Measurements from ENCODE around the gene GRAMD2A. TPM values are rescaled to one million over a fixed set of nuclear protein-coding genes. Genes with fewer than 3 reads are reported as not detected.

The GRAMD2A gene
- total RNA-seq, 1 donor from 2014 or later, result 3.1 TPM

DNA sequence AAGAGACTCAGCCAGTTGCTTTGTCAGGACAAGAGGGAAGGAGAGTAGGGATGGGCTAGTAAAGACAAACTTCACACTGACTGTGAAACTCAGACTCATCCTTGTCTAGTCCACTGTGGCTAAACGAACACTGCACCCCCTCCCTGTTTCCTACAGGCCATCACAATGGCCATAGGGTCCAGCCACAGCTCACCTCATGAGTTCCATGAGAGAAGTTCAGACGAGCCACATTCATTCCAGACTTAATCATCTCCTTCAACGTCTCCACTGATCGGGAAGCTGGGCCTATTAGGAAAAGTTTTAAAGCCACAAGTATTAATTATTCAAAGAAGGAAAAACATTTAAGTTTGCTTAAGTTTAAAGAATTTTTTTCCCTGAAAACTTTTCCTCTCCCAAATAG lies 19.6 kb upstream of the GRAMD2A start:
- DNase-seq (ENCODE audit: low spot score), result no peak

DNA sequence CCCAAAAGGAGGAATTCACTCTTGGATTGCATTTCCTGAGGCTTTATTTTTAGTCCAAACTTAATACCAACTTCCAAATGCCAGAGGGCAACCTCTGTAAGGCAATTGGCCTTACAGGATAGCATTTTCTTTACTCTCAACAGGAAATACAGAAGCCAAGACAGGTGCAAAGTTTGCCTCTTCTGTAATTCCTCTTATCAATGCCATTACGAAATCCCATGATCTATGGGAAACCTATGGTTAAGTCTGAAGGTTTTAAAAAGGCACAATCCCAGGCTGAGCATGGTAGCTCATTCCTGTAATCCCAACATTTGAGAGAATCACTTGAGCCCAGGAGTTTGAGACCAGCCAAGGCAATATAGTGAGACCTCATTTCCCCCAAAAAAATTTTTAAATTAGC lies 18.5 kb upstream of the GRAMD2A start:
- no peak for DNase-seq (ENCODE audit: low spot score)

DNA sequence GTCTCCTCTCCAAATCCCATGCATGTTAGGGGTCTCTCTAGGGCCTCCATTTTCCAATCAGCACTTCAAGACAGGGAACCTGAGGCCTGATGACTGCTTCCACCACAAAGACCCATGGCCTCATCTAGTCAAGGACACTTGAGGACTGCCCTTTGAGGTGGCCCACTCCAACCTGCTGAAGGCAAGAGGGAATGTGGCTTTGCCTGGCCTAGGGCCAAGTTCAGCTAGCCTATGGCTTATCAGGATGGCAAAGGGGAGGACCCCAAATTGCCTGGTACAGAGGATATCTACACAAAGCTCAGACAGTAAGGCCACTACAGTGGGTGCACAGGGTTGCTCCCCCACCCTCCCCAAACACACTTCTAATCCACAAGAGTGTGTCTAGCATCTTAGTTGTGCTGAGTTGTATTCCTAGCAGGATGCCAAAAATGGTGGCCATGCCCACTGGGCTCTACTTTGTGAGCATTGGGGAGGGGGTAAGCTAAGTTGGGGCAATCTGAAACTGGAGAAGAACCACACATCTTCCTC lies 10.0 kb upstream of the GRAMD2A start:
- DNase-seq (ENCODE audit: low spot score), result no peak

DNA sequence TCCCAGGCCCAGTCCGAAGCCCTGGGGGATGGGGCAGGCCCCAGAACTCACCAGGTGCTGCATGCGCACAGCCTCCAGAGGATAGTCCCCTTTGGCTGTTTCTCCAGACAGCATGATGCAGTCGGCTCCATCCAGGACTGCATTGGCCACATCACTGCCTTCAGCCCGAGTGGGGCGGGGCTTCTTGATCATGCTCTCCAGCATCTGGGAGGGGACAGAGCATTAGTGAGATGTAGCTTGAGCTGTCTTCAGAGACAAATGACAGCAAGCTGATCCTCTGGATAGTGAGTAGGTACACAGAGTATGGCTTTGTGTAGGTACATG lies 9.1 kb upstream of the GRAMD2A start:
- no peak for DNase-seq (ENCODE audit: low spot score)

DNA sequence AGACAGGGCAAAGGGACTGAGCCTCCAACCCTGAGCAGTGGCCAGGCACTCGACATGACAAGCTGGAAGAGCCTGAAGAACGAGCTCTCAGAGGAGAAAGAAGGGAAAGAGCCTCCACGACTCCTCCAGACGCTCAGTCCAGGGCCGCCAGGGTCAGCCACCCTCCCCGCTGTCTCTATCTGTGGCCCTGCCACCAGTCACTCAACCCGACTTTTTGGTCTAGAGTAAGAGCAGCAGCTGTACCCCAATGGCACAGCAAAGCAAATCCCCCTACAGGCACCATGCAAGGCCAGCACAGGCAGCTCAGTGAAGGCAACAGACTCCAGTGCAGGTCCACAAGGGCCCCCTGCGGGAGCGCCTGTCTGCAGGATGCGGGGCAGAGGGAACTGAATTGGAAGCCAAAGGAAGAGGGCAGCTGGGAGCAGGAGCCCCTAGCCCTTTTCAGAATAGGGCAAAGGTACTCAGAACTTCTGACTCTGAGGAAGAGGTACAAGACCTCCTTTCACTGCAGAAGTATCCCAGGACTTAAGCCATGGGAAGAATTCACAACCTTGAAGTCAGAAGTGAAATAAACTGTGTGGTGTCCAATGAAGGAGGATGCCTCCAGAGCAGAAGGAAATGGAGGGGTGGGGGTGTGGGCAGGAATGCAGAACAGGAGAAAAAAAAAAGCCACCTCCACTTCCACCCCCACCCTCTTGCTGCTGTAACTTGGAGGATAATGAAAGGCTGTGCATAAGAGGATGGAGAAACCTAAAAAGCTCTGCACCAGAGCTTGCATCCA lies 8.5 kb upstream of the GRAMD2A start:
- no peak for DNase-seq (ENCODE audit: low spot score)

DNA sequence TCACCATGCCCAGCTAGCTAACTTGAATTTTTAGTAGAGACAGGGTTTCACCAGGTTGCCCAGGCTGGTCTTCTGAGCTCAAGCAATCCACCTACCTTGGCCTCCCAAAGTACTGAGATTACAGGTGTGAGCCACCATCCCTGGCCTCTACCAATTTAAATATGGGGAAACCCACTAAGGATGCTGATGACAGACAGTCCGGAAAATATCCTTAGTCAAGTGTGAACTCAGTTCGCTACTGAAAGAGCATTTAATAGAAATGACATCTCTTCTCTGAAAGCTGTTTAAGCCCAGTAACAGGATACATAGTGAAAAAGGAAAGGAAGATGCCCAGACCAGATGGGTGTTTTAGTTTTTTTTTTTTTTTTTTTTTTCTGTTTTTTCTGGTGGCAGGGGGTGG lies 7.7 kb upstream of the GRAMD2A start:
- no peak for DNase-seq (ENCODE audit: low spot score)

DNA sequence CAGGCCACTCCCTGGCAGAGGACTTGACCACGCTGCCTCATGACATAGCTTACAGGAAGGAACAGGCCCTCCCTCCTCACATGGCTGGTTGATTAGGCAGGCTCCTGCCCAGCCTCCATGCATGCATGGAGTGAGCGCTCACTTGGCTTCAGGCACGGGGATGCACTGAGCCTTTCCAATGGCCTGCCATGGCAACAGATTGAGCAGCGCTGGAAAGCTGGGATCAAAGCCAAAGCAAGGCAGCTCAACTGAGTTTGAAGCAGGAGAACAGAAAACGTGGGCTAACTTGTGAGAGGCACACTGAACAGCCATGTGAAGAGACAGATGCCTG lies 5.9 kb upstream of the GRAMD2A start:
- DNase-seq (ENCODE audit: low spot score), result peak; percentile 84

DNA sequence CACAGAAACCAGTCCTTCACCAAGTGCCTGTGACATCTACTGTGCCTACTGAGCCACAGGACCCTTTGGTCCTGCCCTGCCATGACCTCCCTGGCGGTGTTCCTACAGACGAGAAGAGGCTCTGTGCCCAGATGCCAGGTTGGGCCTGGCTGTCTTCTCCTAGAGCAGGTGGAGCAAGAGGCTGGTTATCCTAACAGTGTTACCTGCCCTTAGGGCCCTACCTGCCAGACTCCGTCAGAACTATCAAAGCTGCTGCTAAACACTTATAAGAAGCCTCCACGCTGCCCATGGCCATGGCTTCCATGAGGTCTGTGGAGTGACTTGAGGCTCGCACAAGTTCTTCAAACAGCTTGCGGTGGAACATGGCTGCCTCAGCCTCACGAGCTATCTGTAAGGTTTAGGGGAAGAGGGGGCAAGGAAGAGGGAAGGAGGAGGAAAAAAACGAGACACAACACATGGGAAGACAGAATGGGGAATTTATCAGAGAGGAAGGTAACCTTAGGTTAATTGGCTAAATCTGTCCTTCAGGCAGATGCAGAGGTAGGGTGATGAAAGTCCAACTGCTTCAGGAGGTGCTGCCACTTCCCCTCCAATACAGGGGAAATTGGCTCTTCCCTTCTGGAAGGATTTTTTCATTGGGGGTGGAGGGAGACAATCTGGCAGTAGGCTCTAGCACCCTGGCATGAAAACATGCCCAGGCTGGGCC lies 5.4 kb upstream of the GRAMD2A start:
- no peak for DNase-seq (ENCODE audit: low spot score)

DNA sequence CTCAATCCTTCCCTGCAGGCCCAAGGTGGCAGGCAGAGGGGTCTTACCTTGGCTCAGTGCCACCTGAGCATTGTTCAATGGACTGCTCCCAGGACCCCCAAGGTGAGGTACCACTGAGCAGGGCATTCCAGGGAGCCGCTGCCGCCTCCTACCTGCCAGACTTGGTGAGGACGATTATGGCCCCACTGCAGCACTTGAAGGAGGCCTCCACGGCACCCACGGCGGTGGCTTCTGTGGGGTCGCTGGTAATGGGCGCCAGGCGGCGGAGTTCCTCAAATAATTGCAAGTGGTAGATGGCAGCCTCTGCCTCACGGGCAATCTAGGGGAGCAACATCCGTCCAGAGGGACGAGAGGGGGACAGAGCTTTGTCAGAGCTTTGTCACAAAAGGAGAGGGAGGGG lies 4.7 kb upstream of the GRAMD2A start:
- DNase-seq (ENCODE audit: low spot score), result no peak

DNA sequence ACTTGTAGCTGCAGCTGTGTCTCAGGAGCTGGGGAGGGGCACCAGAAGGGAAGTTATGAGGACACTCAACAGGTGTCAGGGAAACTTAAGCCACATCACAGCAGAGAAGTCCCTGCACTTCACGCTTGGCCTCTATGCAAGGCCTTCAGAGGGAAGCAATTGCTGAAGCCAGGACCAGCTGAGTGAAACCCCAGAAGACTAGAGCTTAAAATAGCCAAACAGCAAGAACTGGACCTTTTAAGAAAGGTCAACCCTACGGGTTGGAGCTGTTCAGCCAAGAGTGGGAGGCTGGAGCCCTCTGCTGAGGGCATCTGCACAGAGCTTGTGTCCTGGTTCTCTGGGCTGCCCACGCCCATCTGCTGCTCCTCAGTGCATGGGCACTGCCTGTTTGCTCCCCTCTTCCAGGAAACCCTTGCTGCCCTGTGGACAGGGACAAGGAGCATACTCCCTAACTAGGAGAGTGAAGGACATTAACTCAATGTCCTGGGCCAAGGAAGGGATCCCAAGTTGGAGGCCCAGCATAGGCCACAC lies 3.9 kb upstream of the GRAMD2A start:
- no peak for DNase-seq (ENCODE audit: low spot score)

DNA sequence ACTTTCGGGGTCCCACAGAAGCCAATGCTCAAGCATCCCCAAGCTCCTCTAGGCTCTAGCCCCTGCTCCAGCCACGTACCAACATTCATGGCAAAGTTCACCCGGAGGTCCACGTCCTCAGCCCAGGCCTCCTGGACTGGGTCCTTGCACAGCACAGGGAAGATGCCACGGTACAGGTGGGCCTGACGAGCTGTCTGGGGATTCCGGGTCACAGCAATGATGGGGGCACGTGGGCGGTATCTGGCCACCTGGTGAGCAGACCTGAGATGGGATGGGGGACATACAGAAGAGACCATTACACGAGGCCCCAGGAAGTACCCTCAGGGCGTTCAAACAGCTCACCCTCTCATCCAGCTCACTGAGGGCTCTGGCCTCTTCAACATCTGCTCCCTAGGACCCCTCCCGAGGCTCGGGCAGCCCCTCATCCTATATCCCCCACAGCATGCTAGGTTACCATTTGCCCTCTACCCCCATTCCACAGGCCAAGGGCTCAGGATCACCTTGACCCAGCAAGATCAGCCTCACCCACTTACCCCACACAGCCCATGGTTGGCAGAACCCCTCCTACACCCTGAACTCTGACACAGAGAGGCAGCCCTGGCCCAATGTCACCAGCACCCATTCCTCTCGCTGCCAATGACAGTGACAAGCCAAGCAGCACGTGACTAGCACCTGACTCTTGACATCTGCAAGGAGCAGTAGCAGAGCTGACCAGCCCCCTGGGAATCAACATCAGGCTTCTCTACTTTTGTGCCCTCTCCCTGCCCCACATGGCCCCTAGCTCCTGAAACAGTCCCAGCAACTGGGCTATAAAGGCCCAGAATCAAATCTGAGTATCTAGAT lies 3.0 kb upstream of the GRAMD2A start:
- no peak for DNase-seq (ENCODE audit: low spot score)

DNA sequence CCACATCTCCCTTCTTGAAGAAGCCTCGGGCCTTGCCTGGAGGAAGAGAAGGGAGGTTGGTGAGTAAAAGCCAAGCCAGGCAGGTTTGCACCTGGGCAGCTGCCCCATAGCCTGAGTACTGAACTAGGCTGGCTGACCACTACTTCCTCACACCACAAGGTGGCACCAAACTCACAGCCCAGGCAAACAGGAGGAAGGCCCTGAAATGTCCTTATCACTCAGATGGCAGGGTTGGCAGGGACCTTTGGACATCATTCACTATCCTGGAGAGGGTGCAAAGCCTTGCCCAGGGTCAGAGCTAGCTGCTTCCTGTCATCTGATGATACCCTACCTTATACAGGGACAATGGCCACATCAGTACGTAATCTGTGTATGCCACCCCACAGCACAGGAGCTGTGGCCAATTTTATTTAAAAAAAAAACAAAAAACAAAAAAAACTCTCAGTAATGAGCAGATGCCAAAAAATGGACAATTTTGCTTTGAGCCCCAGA lies 2.2 kb upstream of the GRAMD2A start:
- peak; percentile 85 for DNase-seq (ENCODE audit: low spot score)

DNA sequence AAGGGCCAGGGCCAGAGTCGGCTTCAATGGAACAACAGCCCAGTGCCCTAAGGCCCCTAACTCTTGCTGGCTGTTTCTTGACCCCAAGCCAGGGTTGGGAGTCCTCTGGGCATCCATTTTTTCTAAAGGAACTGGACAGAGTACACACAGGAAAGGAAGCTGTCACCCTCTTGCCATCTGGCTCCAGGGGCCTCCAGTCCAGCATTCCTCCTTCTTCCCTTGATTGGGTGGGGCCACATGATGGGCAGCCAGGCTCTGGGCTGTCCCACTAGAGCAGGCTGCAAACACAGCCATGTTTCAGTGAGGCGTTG lies 1.6 kb upstream of the GRAMD2A start:
- no peak for DNase-seq (ENCODE audit: low spot score)

DNA sequence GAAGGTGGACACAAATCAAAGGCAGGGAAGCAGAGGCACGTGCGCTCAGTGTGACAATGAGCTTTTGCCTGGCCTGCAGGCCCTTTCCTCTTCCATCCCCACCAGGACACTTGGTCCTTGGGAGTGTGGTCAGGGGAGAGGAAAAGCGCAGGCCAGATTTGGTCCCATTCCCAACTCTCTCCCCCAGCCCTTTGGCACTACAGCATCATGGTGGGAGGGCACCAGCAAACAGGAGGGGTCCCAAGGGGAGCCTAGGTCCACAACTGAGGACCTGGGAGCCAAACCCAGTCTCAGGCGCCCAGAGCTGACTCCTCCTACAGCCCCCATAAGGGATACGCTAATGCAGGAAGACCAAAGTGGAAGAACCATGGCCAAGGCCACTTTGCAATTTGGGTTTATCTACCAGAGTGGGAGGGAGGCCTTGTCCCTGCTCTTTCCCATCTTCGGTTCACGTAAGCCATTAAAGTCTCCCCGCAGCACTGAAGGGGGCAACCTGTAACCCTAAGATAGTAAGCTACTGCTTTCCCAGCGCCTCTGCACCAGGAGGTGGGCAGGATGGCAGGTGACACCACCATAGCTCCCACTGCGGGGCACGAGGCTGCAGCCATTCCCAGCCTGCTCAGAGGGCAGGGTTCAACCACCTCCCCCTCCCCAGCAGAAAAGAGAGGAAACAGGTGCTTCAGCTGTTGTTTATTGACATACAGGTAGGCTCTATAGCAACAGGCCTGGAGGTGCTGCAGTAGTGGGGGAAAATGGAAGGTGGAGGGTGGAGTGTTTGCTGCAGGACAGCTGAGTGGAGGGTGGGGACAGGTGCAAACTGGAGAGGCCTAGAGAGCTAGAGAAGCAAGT lies 993 bp upstream of the GRAMD2A start:
- DNase-seq (ENCODE audit: low spot score), result no peak

DNA sequence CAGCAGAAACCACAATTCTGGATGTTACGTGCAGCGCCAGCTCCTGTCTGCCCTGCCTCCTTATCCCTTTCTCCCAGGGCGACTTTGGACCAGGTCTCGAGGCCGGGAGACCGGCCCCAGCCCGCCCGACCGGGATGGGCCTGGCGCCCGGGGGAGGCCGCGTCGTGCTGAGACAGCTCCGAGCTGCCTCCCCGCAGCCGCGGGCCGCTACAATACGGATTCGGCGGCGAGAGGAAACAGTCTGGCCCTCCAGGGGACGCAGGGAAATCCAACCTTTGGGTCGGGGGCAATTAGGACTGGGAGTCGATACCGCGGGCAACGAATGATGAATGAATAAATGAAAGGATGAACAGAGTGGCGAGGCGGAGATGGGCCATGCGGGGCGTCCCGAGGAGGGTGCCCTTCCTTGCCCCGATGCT lies 537 bp downstream of the GRAMD2A start:
- DNase-seq (ENCODE audit: low spot score), result no peak

DNA sequence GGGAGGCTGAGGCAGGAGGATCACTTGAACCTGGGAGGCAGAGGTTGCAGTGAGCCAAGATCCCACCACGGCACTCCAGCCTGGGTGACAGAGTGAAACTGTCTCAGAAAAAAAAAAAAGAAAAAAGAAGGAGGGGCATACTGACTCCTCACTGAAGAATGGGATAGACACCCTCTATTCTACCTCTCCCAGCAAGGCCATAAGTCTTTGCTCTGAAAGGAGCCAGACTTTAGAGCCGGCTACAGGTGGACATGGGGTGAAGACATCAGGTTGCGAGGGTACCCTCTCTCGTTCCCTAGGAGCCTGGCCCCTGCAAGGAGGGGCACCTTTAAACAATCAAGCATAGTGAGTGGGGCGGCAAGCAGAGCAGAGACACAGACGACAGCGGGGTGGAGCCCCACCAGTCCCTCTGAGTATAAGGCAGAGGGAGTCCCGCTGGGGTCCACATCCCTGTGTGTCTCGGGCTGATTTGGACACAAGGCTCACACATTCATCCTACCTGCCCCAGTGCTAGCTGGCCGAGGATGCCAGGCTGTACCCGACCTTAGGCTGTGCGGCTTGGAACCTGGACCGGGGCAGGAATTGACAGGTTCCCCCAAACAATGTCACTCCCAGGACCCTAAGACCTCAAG lies 1.1 kb downstream of the GRAMD2A start:
- no peak for DNase-seq (ENCODE audit: low spot score)

DNA sequence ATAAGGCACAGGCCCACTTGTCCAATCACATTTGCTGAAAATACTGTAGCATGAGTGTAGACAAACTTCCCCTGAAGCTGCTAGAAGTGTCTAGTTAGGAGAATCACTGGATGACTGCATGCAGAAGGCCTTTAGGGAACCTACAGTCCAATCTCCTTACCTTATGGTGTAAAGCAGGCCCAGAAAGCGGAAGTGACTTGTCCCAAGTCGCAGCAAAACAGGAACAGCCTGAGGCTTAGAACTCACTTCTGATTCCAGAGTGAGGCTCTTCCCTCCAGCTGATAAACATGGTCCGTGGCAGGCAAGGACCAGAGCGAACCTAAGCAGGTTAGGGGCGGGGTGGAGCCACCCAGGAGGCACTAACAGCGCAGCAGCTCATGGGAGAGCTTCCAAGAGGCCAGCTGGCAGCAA lies 2.5 kb downstream of the GRAMD2A start:
- DNase-seq (ENCODE audit: low spot score), result no peak

DNA sequence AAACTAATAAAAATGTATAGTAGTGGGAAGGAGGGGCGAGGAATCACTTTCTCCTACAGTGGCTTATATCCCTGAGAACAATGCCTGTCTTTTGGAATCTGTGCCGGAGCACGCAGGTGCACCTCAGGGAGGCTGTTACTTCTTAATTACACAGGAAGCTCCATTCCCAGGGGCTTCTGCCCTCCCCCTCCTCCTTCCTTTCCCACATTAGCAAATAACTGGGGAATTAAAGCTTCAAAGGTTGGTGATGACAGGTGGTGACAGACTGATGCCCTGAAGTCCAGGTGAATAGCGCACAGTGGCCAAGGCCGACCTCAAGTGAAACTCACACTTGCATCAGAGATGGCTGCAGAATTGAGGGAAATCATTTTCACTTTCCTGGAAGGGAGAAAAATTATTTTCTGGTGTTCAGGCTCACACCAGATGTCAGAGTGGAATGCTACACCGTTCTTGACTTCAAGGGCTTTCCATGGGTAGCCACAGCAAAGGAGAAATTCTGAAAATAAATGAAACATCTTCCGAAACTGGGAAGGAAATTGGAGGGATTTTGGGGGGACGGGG lies 3.7 kb downstream of the GRAMD2A start:
- no peak for DNase-seq (ENCODE audit: low spot score)

DNA sequence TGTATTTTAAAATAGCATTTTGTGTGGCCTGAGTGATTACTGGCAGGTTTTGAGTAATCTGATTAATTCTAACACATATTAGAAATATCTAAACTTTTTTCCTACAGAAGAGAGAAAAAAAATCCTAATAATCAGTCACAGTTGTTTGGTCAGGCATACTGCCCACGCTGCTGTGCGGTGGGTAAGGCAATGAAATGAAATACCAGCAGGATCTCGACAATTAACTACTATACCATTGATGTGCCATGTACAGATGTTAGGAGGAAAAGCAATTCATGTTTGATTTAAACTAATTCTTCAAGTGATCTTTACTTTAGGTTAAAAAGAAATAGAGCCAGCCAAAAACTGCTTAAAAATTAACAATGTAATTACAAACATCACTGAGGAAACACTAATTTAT lies 5.2 kb downstream of the GRAMD2A start:
- no peak for DNase-seq (ENCODE audit: low spot score)

DNA sequence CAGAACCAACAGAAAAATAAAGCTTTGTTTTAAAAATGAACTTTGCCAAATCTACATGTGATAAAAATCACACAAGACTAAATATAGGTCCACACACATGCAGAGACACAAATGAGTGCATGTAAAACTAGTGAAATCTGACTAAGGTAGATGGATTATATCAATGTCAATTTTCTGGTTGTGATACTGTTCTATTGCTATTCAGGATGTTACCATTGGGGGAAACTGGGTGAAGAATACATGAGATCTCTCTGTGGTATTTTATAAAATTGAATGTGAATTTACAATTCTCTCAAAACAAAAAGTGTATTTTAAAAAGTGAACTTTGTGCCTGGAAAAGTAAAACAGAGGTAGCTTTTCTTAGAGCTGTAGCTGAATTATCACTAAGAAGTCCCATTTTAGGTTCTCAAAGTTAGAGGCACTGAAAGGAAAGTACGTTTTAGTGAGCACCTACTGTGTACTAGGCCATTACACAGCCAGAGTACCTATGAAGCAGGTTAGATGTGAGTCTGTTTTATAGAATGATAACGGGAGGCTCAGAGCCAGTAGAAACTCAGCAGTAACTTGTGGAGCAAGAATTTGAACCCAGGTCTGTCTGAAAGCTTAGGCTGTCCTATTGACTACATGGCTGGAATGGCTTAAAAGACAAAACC lies 8.2 kb downstream of the GRAMD2A start:
- no peak for DNase-seq (ENCODE audit: low spot score)

All from ureter (tissue), 1 donor.